Tibial nerve (tissue), 4 donors: Measurements from ENCODE around the gene NUBP1. TPM values are rescaled to one million over a fixed set of nuclear protein-coding genes. Genes with fewer than 3 reads are reported as not detected.

Experiments used
- DNase-seq, 2 donors: peaks; one replicate each; pipeline ENCODE4 v3.0.0-alpha.2; 2019; ENCODE audit warnings: low spot score in 2 of 2
- H3K27ac ChIP-seq, 4 donors: fragments of 200-600 bp; sonication (generic) in 3 of 4; one replicate each; pipeline ENCODE4 v1.5.1; 2017 to 2019; ENCODE audit warnings: mild to moderate bottlenecking in 1 of 4
- H3K27me3 ChIP-seq, 2 donors: fragments of 200-600 bp; sonication (generic) in 1 of 2; one replicate each; pipeline versions ENCODE4 v1.5.1 to v1.6.0; 2017 to 2019
- H3K36me3 ChIP-seq, 3 donors: fragments of 200-600 bp; sonication (generic); one replicate each; pipeline ENCODE4 v1.5.1; 2018 to 2019
- H3K4me1 ChIP-seq, 4 donors: fragments of 200-600 bp; sonication (generic) in 3 of 4; one replicate each; pipeline ENCODE4 v1.5.1; 2017 to 2019
- H3K4me3 ChIP-seq, 4 donors: fragments of 200-600 bp; sonication (generic) in 3 of 4; one replicate each; pipeline ENCODE4 v1.5.1; 2017 to 2019; ENCODE audit warnings: mild to moderate bottlenecking in 1 of 4, moderate library complexity in 1 of 4
- H3K9me3 ChIP-seq, 4 donors: fragments of 200-600 bp; sonication (generic) in 3 of 4; one replicate each; pipeline ENCODE4 v1.5.1; 2017 to 2019
- EP300 ChIP-seq, 2 donors: sonication (generic); formaldehyde crosslinking; IDR thresholded peaks; one replicate each; pipeline ENCODE4 v1.6.1; 2017; ENCODE audit warnings: antibody characterized with exemption in 2 of 2, mild to moderate bottlenecking in 1 of 2
- POLR2A ChIP-seq, 2 donors: fragments of 450-650 bp; IDR thresholded peaks; one replicate each; pipeline ENCODE4 v1.6.1; 2017; ENCODE audit warnings: antibody characterized with exemption in 2 of 2, mild to moderate bottlenecking in 2 of 2, moderate library complexity in 2 of 2
- WGBS, 2 donors: methylation state at CpG; one replicate each; pipeline ENCODE4 v1.1.5; 2018; 5-methylcytosine and 5-hydroxymethylcytosine counted together
- total RNA-seq, 4 donors: library from RNA; depleted of rRNA; stranded (reverse); fragments of >200 nt; gene quantifications; one replicate each; pipeline ENCODE4 v1.1.0, GENCODE V29; 2016
- TF ChIP-seq, protein P1 (sequence below), 5 experiments: fragments of 200-600 bp in 3 of 5; fragments of 450-650 bp in 2 of 5; sonication (generic) in 3 of 5; IDR thresholded peaks; one replicate each; pipeline ENCODE4 v1.5.1; 2016 to 2019; ENCODE audit warnings: antibody characterized with exemption in 5 of 5, mild to moderate bottlenecking in 3 of 5, moderate library complexity in 2 of 5

NUBP1 gene
- total RNA-seq, 4 donors from 2014 or later, result 13.6 to 20.5 (median 17.2) TPM

DNA sequence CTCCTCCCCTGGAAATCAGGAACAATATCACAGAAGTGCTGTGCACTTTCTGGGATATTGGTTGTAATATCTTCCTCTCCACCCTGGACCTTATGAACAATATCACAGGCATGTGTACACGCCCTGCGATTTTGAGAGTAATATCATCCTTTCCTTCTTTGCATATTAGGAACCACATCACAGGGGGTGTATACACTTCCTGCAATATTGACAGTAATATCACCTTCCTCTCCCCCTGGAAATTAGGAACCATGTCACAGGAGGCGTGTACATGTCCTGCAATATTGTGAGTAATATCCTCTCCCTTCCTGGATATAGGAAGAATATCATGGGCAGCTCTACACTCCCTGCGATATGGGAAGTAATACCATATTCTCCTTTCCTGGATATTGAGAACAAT, 34.7 kb upstream of the NUBP1 start:
- H3K9me3 ChIP-seq, result no peaks in the 10 kb centered on the region
- no peak for TF ChIP-seq POLR2A (IDR thresholded peaks at IDR 0.05)
- no peak for TF ChIP-seq EP300 (IDR thresholded peaks at IDR 0.05)
- TF ChIP-seq, protein P1, sequence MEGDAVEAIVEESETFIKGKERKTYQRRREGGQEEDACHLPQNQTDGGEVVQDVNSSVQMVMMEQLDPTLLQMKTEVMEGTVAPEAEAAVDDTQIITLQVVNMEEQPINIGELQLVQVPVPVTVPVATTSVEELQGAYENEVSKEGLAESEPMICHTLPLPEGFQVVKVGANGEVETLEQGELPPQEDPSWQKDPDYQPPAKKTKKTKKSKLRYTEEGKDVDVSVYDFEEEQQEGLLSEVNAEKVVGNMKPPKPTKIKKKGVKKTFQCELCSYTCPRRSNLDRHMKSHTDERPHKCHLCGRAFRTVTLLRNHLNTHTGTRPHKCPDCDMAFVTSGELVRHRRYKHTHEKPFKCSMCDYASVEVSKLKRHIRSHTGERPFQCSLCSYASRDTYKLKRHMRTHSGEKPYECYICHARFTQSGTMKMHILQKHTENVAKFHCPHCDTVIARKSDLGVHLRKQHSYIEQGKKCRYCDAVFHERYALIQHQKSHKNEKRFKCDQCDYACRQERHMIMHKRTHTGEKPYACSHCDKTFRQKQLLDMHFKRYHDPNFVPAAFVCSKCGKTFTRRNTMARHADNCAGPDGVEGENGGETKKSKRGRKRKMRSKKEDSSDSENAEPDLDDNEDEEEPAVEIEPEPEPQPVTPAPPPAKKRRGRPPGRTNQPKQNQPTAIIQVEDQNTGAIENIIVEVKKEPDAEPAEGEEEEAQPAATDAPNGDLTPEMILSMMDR (IDR thresholded peaks at IDR 0.05), result no peak
- H3K4me1 ChIP-seq, result no peaks in the 10 kb centered on the region
- no peaks in the 10 kb centered on the region for H3K27me3 ChIP-seq
- no peak for DNase-seq
- WGBS, 2 donors, result 72 to 82% methylated on average over 4 of the region's 4 CpGs
- no peak overlapping the region for H3K27ac ChIP-seq
- H3K36me3 ChIP-seq, result no peaks in the 10 kb centered on the region
- H3K4me3 ChIP-seq, result no peak overlapping the region

DNA sequence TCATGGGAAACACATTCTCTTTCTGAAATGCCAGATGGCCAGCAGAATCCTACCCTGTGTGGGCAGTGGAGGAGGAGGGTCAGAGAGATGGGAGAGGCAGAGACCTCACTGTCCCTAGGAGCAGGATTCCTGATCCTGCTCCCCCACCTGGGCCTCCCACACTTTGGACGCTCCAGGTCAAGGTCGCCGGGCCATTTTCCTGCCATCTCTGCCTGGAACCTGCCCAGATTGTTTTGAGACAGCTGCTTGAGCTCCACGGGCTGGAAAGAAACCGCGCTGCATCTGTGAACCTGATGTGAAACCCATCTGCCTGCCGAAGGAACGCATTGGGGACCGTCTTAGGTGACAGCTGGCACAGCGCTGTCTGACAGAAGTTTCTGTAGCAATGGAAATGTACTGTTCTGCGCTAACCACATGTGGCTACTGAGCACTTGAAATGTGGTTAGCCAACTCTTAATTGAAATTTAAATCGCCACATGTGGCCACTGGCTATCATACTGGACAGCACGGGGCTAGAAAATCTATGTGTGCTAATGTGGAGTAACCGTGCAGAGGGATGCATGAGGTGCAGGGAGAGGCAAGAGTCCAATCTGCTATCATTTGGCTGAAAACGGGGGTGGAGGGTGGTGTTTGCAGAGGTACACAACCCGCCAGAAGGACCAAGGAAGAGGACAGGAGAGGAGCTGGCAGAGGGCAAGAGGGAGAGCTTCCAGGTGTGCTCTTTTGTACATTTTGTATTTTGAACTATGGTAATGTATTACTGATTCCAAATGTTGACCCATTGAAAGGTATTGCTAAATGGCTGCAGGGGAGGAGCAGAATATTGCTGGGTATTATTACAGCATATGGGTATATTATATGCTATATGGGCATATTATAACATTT, 15.4 kb upstream of the NUBP1 start:
- Histone ChIP-seq H3K4me1 (no peaks in the 10 kb centered on the region), H3K9me3 (peaks cover 0 to 3% (median 0%) of the 10 kb centered on the region in 4 donors), H3K27me3 (no peaks in the 10 kb centered on the region), H3K4me3 (no peak overlapping the region), H3K27ac (no peak overlapping the region), H3K36me3 (no peaks in the 10 kb centered on the region)
- no peak for DNase-seq
- 66 to 76% methylated on average over 16 of the region's 16 CpGs for WGBS, 2 donors
- TF ChIP-seq, protein P1 (IDR thresholded peaks at IDR 0.05), result no peak
- no peak for TF ChIP-seq EP300 (IDR thresholded peaks at IDR 0.05)
- no peak for TF ChIP-seq POLR2A (IDR thresholded peaks at IDR 0.05)

DNA sequence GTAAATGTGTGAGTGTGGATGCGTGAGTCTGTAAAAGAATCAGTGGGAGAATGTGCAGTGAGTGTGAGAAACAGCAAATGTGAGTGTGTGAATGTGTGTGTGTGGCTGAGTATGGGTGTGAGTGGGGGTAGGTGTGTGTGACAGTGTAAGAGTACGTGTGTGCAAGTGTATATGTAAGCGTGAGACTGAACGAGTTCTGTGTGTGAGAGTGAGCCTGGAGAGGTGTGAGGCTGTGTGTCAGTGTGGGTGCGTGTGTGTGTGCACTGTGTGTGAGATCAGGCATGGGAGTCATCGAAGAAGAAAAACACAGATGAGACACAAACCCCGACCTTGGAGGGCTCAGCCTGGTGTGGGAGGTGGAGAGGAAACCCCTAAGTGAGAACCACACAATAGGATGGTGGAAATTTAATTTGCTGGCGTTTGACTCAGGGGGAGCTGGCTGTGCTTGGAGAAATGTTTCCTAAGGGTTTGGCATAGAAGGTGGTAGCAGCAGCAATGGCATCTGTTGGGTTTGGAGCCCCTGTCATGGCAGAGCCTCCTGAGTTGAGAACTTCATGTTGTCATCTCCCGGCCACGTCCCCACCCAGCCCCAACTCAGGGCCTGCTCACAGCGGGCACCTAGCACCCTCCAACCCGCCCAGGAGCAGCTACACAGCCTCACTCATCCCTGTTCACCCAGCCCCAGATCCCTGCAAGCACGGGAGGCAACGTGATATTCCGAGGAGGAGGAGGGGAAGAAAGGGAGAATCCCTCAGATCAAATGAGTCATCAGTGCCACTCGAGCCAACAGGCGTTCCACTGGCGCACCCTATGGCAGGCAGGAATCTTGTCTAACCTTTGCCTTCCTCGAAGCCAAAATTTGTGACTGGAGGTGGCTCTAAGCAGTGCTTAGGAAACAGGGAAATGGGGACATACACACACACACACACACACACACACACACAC, 14.3 kb upstream of the NUBP1 start:
- Histone ChIP-seq H3K9me3 (peaks cover 0 to 5% (median 0%) of the 10 kb centered on the region in 4 donors), H3K36me3 (no peaks in the 10 kb centered on the region), H3K4me3 (no peak overlapping the region), H3K27me3 (no peaks in the 10 kb centered on the region), H3K4me1 (no peaks in the 10 kb centered on the region), H3K27ac (no peak overlapping the region)
- TF ChIP-seq EP300 (IDR thresholded peaks at IDR 0.05), result no peak
- TF ChIP-seq, protein P1 (IDR thresholded peaks at IDR 0.05), result no peak
- TF ChIP-seq POLR2A (IDR thresholded peaks at IDR 0.05), result no peak
- WGBS, 2 donors, result 60 to 69% methylated on average over 19 of the region's 19 CpGs
- no peak for DNase-seq

DNA sequence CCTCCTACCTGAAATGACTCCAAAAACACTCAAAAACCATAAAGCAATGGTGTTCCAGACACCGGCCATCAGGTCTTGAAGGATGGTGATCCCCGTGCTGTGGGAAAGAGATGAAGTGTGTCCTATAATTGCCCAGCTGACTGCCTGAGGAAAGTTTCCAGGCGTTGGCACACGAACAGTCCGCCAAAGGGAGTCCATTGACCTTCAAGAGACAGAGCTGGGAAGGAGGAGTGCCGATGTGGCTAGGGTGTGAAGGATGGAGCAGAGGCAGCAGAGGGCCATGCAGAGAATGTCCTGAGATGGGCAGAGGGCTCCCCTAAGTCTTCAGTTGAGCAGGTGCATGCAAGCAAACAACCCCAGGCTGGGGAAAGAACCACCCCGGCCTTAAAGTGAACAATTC, 11.9 kb upstream of the NUBP1 start:
- 77 to 83% methylated on average over 7 of the region's 7 CpGs for WGBS, 2 donors
- Histone ChIP-seq H3K27ac (no peak overlapping the region), H3K36me3 (no peaks in the 10 kb centered on the region), H3K4me1 (peaks cover 0 to 1% (median under 1%) of the 10 kb centered on the region in 4 donors), H3K27me3 (no peaks in the 10 kb centered on the region), H3K9me3 (peaks cover 0 to 5% (median 0%) of the 10 kb centered on the region in 4 donors), H3K4me3 (no peak overlapping the region)
- TF ChIP-seq, protein P1 (IDR thresholded peaks at IDR 0.05), result no peak
- no peak for TF ChIP-seq POLR2A (IDR thresholded peaks at IDR 0.05)
- TF ChIP-seq EP300 (IDR thresholded peaks at IDR 0.05), result no peak
- DNase-seq, result no peak
